Measurements from ENCODE around the gene HCFC1. TPM values are rescaled to one million over a fixed set of nuclear protein-coding genes. Genes with fewer than 3 reads are reported as not detected.

The HCFC1 gene
- total and polyA plus RNA-seq, 2 experiments from 2014 or later, result 18.9 to 25.0 TPM

GRCh38 chrX:153974003-153974725 is 2.5 kb upstream of the HCFC1 start:
- Histone ChIP-seq H3K27ac (peak overlapping the region; percentile 100), H3K27me3 (no peaks in the 10 kb centered on the region), H4K20me1 (ENCODE audit: insufficient read depth, poor library complexity, severe bottlenecking) (peaks cover 10% of the 10 kb centered on the region), H3K4me2 (peak overlapping the region; percentile 75), H3K79me2 (peaks cover 37% of the 10 kb centered on the region), H3K9me2 (replicated peaks; ENCODE audit: insufficient read depth) (no peaks in the 10 kb centered on the region), H3K36me3 (replicated peaks; ENCODE audit: insufficient read depth, low read depth) (no peaks in the 10 kb centered on the region), H2AFZ (no peak overlapping the region), H3K4me3 (no peak overlapping the region), H3K4me1 (ENCODE audit: insufficient read depth) (peaks cover 13% of the 10 kb centered on the region), H3K9me3 (ENCODE audit: low read depth) (no peaks in the 10 kb centered on the region)
- no peak for TF ChIP-seq EZH2 (IDR thresholded peaks at IDR 0.05; ENCODE audit: borderline replicate concordance)
- no peak for TF ChIP-seq EZH2phosphoT487 (IDR thresholded peaks at IDR 0.05; ENCODE audit: low read depth, severe bottlenecking, unreplicated experiment)
- no peak for TF ChIP-seq CTCF (IDR thresholded peaks at IDR 0.05; ENCODE audit: poor library complexity)
- DNase-seq (ENCODE audit: low spot score), result no peak
- 81% methylated on average over 14 of the region's 14 CpGs for WGBS (ENCODE audit: low lambda C conversion rate, missing lambda C conversion rate)

- Histone ChIP-seq H3K4me1 (ENCODE audit: insufficient read depth) (peaks cover 21% of the 10 kb centered on the region), H3K9me2 (replicated peaks; ENCODE audit: insufficient read depth) (no peaks in the 10 kb centered on the region), H3K27ac (peak overlapping the region; percentile 100), H2AFZ (no peak overlapping the region), H3K9me3 (ENCODE audit: low read depth) (no peaks in the 10 kb centered on the region), H3K79me2 (peaks cover 45% of the 10 kb centered on the region), H3K4me2 (peak overlapping the region; percentile 75), H3K27me3 (no peaks in the 10 kb centered on the region), H4K20me1 (ENCODE audit: insufficient read depth, poor library complexity, severe bottlenecking) (peaks cover 18% of the 10 kb centered on the region), H3K36me3 (replicated peaks; ENCODE audit: insufficient read depth, low read depth) (no peaks in the 10 kb centered on the region), H3K4me3 (peak overlapping the region; percentile 47)
- no peak for DNase-seq (ENCODE audit: low spot score)
- TF ChIP-seq EZH2phosphoT487 (IDR thresholded peaks at IDR 0.05; ENCODE audit: low read depth, severe bottlenecking, unreplicated experiment) (no peak), CTCF (IDR thresholded peaks at IDR 0.05; ENCODE audit: poor library complexity) (no peak), EZH2 (IDR thresholded peaks at IDR 0.05; ENCODE audit: borderline replicate concordance) (no peak)
- 67% methylated on average over 20 of the region's 20 CpGs for WGBS (ENCODE audit: low lambda C conversion rate, missing lambda C conversion rate)
Measured at GRCh38 chrX:153973127-153974002, 1.7 kb upstream of the HCFC1 start.

- Histone ChIP-seq H3K27me3 (no peaks in the 10 kb centered on the region), H3K4me3 (peak within 1 kb of the TSS; percentile 85), H3K4me1 (ENCODE audit: insufficient read depth) (peaks cover 27% of the 10 kb centered on the region), H3K27ac (peak within 1 kb of the TSS; percentile 100), H3K4me2 (peak within 1 kb of the TSS; percentile 86), H4K20me1 (ENCODE audit: insufficient read depth, poor library complexity, severe bottlenecking) (peaks cover 26% of the 10 kb centered on the region), H3K9me2 (replicated peaks; ENCODE audit: insufficient read depth) (no peaks in the 10 kb centered on the region), H3K79me2 (peaks cover 53% of the 10 kb centered on the region), H3K9me3 (ENCODE audit: low read depth) (no peaks in the 10 kb centered on the region), H3K36me3 (replicated peaks; ENCODE audit: insufficient read depth, low read depth) (no peaks in the 10 kb centered on the region), H2AFZ (peak within 1 kb of the TSS; percentile 75)
- 52% methylated on average over 48 of the region's 103 CpGs for WGBS (ENCODE audit: low lambda C conversion rate, missing lambda C conversion rate)
- no peak for TF ChIP-seq CTCF (IDR thresholded peaks at IDR 0.05; ENCODE audit: poor library complexity)
- no peak for TF ChIP-seq EZH2 (IDR thresholded peaks at IDR 0.05; ENCODE audit: borderline replicate concordance)
- DNase-seq (ENCODE audit: low spot score), result peak; percentile 93
Measured at GRCh38 chrX:153972368-153973126, 929 bp upstream of the HCFC1 start, which contains the start of gene TMEM187. Gene TMEM187 (plus strand): TSS chrX:153972754. CDS start chrX:153982063, 9,309 bp downstream.

Measured in hepatocyte (in vitro differentiated cells).